NCI-H146 treated with DMSO at 0.1 percent for 48 hours (cell line): ENCODE results near the gene NUDT14.

ENCODE experiments used
- DNase-seq: peaks from one replicate; lab custom pipeline; 2025; ENCODE audit not compliant: unreplicated experiment; lab: John Stamatoyannopoulos, UW

The NUDT14 gene

GRCh38 chr14:105136401-105137322 lies 44.5 kb downstream of the NUDT14 start:
- no peak for DNase-seq

GRCh38 chr14:105135700-105136395 lies 45.3 kb downstream of the NUDT14 start:
- DNase-seq, result no peak

- DNase-seq, result no peak
Measured at GRCh38 chr14:105132921-105133654, 48.0 kb downstream of the NUDT14 start.

GRCh38 chr14:105131241-105131640 lies 49.9 kb downstream of the NUDT14 start:
- DNase-seq, result no peak

GRCh38 chr14:105128059-105128458 lies 53.1 kb downstream of the NUDT14 start:
- no peak for DNase-seq

GRCh38 chr14:105126981-105127329 lies 54.2 kb downstream of the NUDT14 start:
- no peak for DNase-seq

GRCh38 chr14:105126126-105126980 lies 54.8 kb downstream of the NUDT14 start:
- DNase-seq, result peak; percentile 38

- DNase-seq, result no peak
Measured at GRCh38 chr14:105124823-105125222, 56.3 kb downstream of the NUDT14 start.

GRCh38 chr14:105123981-105124765 lies 56.9 kb downstream of the NUDT14 start:
- no peak for DNase-seq

GRCh38 chr14:105123064-105123665 lies 57.9 kb downstream of the NUDT14 start:
- no peak for DNase-seq
